H1 (cell line): ENCODE measurements around the gene C2CD4A. TPM values are rescaled to one million over a fixed set of nuclear protein-coding genes. Genes with fewer than 3 reads are reported as not detected.

Source experiments
- CTCF ChIA-PET: fragments of 300-600 bp; sonication (Branson Sonifier 250); formaldehyde crosslinking; loops from one replicate; lab custom pipeline; 2021; ENCODE audit not compliant: partially characterized antibody; lab: Charles Lee
- POLR2A ChIA-PET: fragments of 300-600 bp; sonication (Branson Sonifier 250); formaldehyde crosslinking; loops from one replicate; lab custom pipeline; 2021; ENCODE audit warnings: inconsistent platforms; ENCODE audit not compliant: partially characterized antibody; lab: Charles Lee
- DNase-seq, 2 experiments: peaks; one replicate each; pipeline versions ENCODE4 v3.0.0 to v3.0.0-alpha.2; 2010 to 2022; ENCODE audit warnings: low spot score in 2 of 2, low read depth in 1 of 2, mixed read lengths in 1 of 2
- FAIRE-seq: peaks from 2 replicates; lab custom pipeline; 2011; peaks lifted over from hg19 to GRCh38; lab: Jason Lieb, UNC
- H2AFZ ChIP-seq: 2 replicates; pipeline ENCODE4 v1.8.1; 2012; ENCODE audit warnings: low read length, inconsistent platforms
- H2AK5ac ChIP-seq: 2 replicates; pipeline ENCODE4 v1.6.1; 2013; ENCODE audit warnings: low read depth, low read length
- H2BK120ac ChIP-seq: replicated peaks from 2 replicates; pipeline ENCODE3; 2013; ENCODE audit warnings: low read depth, low read length, inconsistent platforms
- H2BK12ac ChIP-seq: 2 replicates; pipeline ENCODE4 v1.6.1; 2013; ENCODE audit warnings: low read depth, low read length
- H2BK15ac ChIP-seq: 2 replicates; pipeline ENCODE4 v1.6.1; 2013; ENCODE audit warnings: low read length
- H2BK20ac ChIP-seq: 2 replicates; pipeline ENCODE4 v1.6.1; 2013; ENCODE audit warnings: low read length
- H2BK5ac ChIP-seq: 2 replicates; pipeline ENCODE4 v1.6.1; 2013; ENCODE audit warnings: low read depth, low read length
- H3K14ac ChIP-seq: 2 replicates; pipeline ENCODE4 v1.6.1; 2013; ENCODE audit warnings: inconsistent platforms; ENCODE audit not compliant: insufficient read length
- H3K18ac ChIP-seq: 2 replicates; pipeline ENCODE4 v1.6.1; 2013; ENCODE audit warnings: low read length; ENCODE audit errors: extremely low read depth
- H3K23ac ChIP-seq: 2 replicates; pipeline ENCODE4 v1.6.1; 2013; ENCODE audit warnings: inconsistent platforms; ENCODE audit not compliant: insufficient read length
- H3K23me2 ChIP-seq: 2 replicates; pipeline ENCODE4 v1.6.1; 2013; ENCODE audit warnings: low read depth, low read length
- H3K27ac ChIP-seq: 2 replicates; pipeline ENCODE4 v1.6.1; 2011; ENCODE audit warnings: low read depth, low read length, inconsistent platforms
- H3K27me3 ChIP-seq, 4 experiments: replicated peaks in 1 of 4; 1 replicate in 1 of 4; 2 replicates in 3 of 4; pipeline versions ENCODE4 v1.6.1 to v1.8.1; 2011 to 2013; ENCODE audit warnings: low read length in 3 of 4, mild to moderate bottlenecking in 3 of 4, inconsistent platforms in 2 of 4, mixed read lengths in 2 of 4, moderate library complexity in 1 of 4; ENCODE audit not compliant: control insufficient read depth in 3 of 4, insufficient read depth in 3 of 4; ENCODE audit errors: extremely low read depth in 1 of 4
- H3K36me3 ChIP-seq, 4 experiments: 2 replicates each; pipeline versions ENCODE4 v1.6.1 to v1.8.1; 2011 to 2013; ENCODE audit warnings: mild to moderate bottlenecking in 4 of 4, low read length in 3 of 4, moderate library complexity in 2 of 4, control low read depth in 1 of 4, inconsistent platforms in 1 of 4; ENCODE audit not compliant: insufficient read depth in 4 of 4, control insufficient read depth in 2 of 4
- H3K4ac ChIP-seq: replicated peaks from 2 replicates; pipeline ENCODE3; 2013; ENCODE audit warnings: low read length, low read depth, mixed read lengths, inconsistent platforms; ENCODE audit not compliant: insufficient read length
- H3K4me1 ChIP-seq, 4 experiments: replicated peaks in 1 of 4; 1 replicate in 1 of 4; 2 replicates in 3 of 4; pipeline versions ENCODE4 v1.6.1 to v1.8.1; 2011 to 2013; ENCODE audit warnings: low read length in 3 of 4, inconsistent platforms in 2 of 4, mixed read lengths in 1 of 4; ENCODE audit not compliant: insufficient read depth in 4 of 4, control insufficient read depth in 3 of 4
- H3K4me2 ChIP-seq, 2 experiments: 2 replicates each; pipeline versions ENCODE4 v1.6.1 to v1.8.1; 2011 to 2013; ENCODE audit warnings: low read depth in 2 of 2, low read length in 2 of 2, control low read depth in 1 of 2, inconsistent platforms in 1 of 2, mild to moderate bottlenecking in 1 of 2; ENCODE audit not compliant: insufficient read depth in 1 of 2
- H3K4me3 ChIP-seq, 4 experiments: fragments of 200-600, 300-600 bp in 1 of 4; sonication (generic), shearing (Covaris generic), sonication (Bioruptor Twin) in 1 of 4; 2 replicates each; pipeline versions ENCODE4 v1.5.1 to v1.8.1; 2011 to 2016; ENCODE audit warnings: low read length in 4 of 4, low read depth in 3 of 4, control low read depth in 2 of 4, inconsistent platforms in 2 of 4, mild to moderate bottlenecking in 2 of 4, mixed read lengths in 1 of 4, moderate library complexity in 1 of 4; ENCODE audit not compliant: insufficient read depth in 2 of 4; ENCODE audit errors: extremely low read depth in 1 of 4
- H3K56ac ChIP-seq: replicated peaks from 2 replicates; pipeline ENCODE3; 2013; ENCODE audit warnings: low read depth, mild to moderate bottlenecking, mixed read lengths, low read length, inconsistent platforms; ENCODE audit not compliant: insufficient read length
- H3K79me1 ChIP-seq: 2 replicates; pipeline ENCODE4 v1.6.1; 2013; ENCODE audit warnings: low read depth, low read length, control low read depth
- H3K79me2 ChIP-seq, 2 experiments: 2 replicates each; pipeline versions ENCODE4 v1.6.1 to v1.8.1; 2012 to 2013; ENCODE audit warnings: low read length in 2 of 2, mild to moderate bottlenecking in 2 of 2, inconsistent platforms in 1 of 2; ENCODE audit not compliant: insufficient read depth in 2 of 2, control insufficient read depth in 1 of 2
- H3K9ac ChIP-seq, 4 experiments: replicated peaks in 1 of 4; 1 replicate in 1 of 4; 2 replicates in 3 of 4; pipeline versions ENCODE4 v1.6.1 to v1.8.1; 2011 to 2013; ENCODE audit warnings: low read depth in 3 of 4, low read length in 3 of 4, control low read depth in 2 of 4, mild to moderate bottlenecking in 2 of 4, moderate library complexity in 2 of 4, inconsistent platforms in 1 of 4; ENCODE audit errors: extremely low read depth in 1 of 4
- H3K9me3 ChIP-seq, 2 experiments: 2 replicates each; pipeline versions ENCODE4 v1.6.1 to v1.8.1; 2012 to 2013; ENCODE audit warnings: mild to moderate bottlenecking in 2 of 2, moderate library complexity in 2 of 2, control low read depth in 1 of 2, inconsistent platforms in 1 of 2, low read depth in 1 of 2, low read length in 1 of 2, mixed read lengths in 1 of 2; ENCODE audit not compliant: insufficient read depth in 2 of 2
- H4K20me1 ChIP-seq, 2 experiments: replicated peaks in 1 of 2; 2 replicates each; pipeline versions ENCODE3 to v1.8.1; 2011 to 2013; ENCODE audit warnings: inconsistent platforms in 2 of 2, low read length in 2 of 2, mild to moderate bottlenecking in 1 of 2; ENCODE audit not compliant: insufficient read depth in 2 of 2, control insufficient read depth in 1 of 2
- H4K5ac ChIP-seq: 2 replicates; pipeline ENCODE4 v1.6.1; 2013; ENCODE audit warnings: low read length, low read depth, mixed read lengths, inconsistent platforms; ENCODE audit not compliant: insufficient read length
- H4K8ac ChIP-seq: 2 replicates; pipeline ENCODE4 v1.8.0; 2013; ENCODE audit warnings: mild to moderate bottlenecking, moderate library complexity, low read length, inconsistent platforms; ENCODE audit not compliant: insufficient read depth; ENCODE audit errors: extremely low read depth
- H4K91ac ChIP-seq: replicated peaks from 2 replicates; pipeline ENCODE3; 2013; ENCODE audit warnings: low read length, mixed read lengths, inconsistent platforms; ENCODE audit not compliant: insufficient read length
- BCL11A ChIP-seq, 2 experiments: IDR thresholded peaks; one replicate each; pipeline ENCODE4 v1.6.1; 2011; ENCODE audit warnings: low read depth in 2 of 2, low read length in 2 of 2, mild to moderate bottlenecking in 2 of 2
- CHD2 ChIP-seq: IDR thresholded peaks from 2 replicates; pipeline ENCODE4 v1.6.1; 2012; ENCODE audit warnings: low read length, improper control_type of control experiment
- HDAC6 ChIP-seq: IDR thresholded peaks from one replicate; pipeline ENCODE4 v1.7.1; 2012; ENCODE audit warnings: low read depth, mild to moderate bottlenecking, inconsistent platforms, low read length, moderate library complexity
- JUND ChIP-seq: IDR thresholded peaks from 2 replicates; pipeline ENCODE4 v1.6.1; 2011; ENCODE audit warnings: mild to moderate bottlenecking, improper control_type of control experiment, low read length
- TAF1 ChIP-seq: IDR thresholded peaks from 2 replicates; pipeline ENCODE4 v1.6.1; 2011; ENCODE audit warnings: mild to moderate bottlenecking, low read depth, low read length
- ZNF274 ChIP-seq: IDR thresholded peaks from 2 replicates; pipeline ENCODE4 v1.7.0; 2012; ENCODE audit warnings: low read length, borderline replicate concordance; ENCODE audit errors: extremely low read depth
- WGBS, 2 experiments: shearing (Covaris generic) in 1 of 2; methylation state at CpG; one replicate each; pipeline versions ENCODE4 v1.1.6 to v1.1.7; 2013 to 2015; ENCODE audit warnings: low lambda C conversion rate in 2 of 2, mixed read lengths in 2 of 2, inconsistent platforms in 1 of 2, low coverage in 1 of 2, missing lambda C conversion rate in 1 of 2; ENCODE audit not compliant: insufficient replicate concordance in 2 of 2, insufficient coverage in 1 of 2, insufficient read length in 1 of 2; ENCODE audit errors: extremely low coverage in 1 of 2, missing lambda C conversion rate in 1 of 2; 5-methylcytosine and 5-hydroxymethylcytosine counted together
- polyA plus RNA-seq, 7 experiments: library from polyadenylated mRNA; depleted of rRNA in 3 of 7; stranded (reverse) in 5 of 7; unstranded in 2 of 7; fragments of >200 nt in 5 of 7; fragments of 200-250 nt in 2 of 7; gene quantifications; 1 replicate in 5 of 7; 2 replicates in 1 of 7; 4 replicates in 1 of 7; pipeline versions ENCODE4 v1.2.1 to v1.2.3, GENCODE V29; 2011 to 2013; ENCODE audit warnings: missing spikeins in 2 of 7, mixed read lengths in 2 of 7
- total RNA-seq: library from RNA; stranded (reverse); fragmentation: NEBNext Ultra II Directional; extraction: Animal tissue kit (Norgen Biotek cat#: 25700); gene quantifications from 2 replicates; pipeline ENCODE4 v1.2.1, GENCODE V29; 2021
- TF ChIP-seq, protein P1 (sequence below): IDR thresholded peaks from 2 replicates; pipeline ENCODE4 v1.6.1; 2011; ENCODE audit warnings: low read depth, mild to moderate bottlenecking, low read length; ENCODE audit not compliant: insufficient read depth

C2CD4A gene
- total and polyA plus RNA-seq, 2 of the 8 experiments (the other 6 are each of a cell fraction or from before 2014, with no cell fraction given), result not detected

DNA sequence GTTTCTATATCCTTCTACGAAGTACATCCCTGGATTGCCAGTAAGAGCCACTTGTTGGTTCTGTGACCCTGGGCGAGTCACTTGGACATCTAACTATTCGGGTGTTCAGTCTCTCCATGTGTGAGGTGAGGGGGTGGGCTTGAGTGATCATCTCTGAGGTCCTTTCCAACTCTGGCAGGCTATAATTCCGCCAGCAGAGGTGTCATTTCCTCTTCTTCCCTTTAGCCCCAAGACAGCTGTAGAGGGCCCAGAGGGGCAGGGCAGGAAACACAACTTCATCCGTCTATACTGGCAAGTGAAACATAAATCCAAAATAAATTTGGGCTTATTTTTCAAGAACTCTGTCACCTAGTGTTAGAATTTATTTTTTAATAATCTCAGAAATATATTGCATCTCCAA lies 38.1 kb downstream of the C2CD4A start:
- Histone ChIP-seq H2BK12ac (no peak overlapping the region), H3K14ac (no peak overlapping the region), H2AK5ac (no peak overlapping the region), H3K9me3 (no peaks in the 10 kb centered on the region), H3K27me3 (no peaks in the 10 kb centered on the region), H2AFZ (no peak overlapping the region), H4K91ac (no peak overlapping the region), H3K18ac (no peak overlapping the region), H3K9ac (no peak overlapping the region), H3K27ac (no peak overlapping the region), H2BK20ac (no peak overlapping the region), H3K4me3 (no peak overlapping the region), H3K79me2 (no peaks in the 10 kb centered on the region), H3K56ac (no peak overlapping the region), H4K5ac (no peak overlapping the region), H3K4me2 (no peak overlapping the region), H2BK120ac (no peak overlapping the region), H3K79me1 (no peaks in the 10 kb centered on the region), H3K4ac (no peak overlapping the region), H3K4me1 (no peaks in the 10 kb centered on the region), H3K23ac (no peak overlapping the region), H3K23me2 (no peaks in the 10 kb centered on the region), H2BK15ac (no peak overlapping the region), H2BK5ac (no peak overlapping the region), H3K36me3 (no peaks in the 10 kb centered on the region), H4K8ac (no peak overlapping the region), H4K20me1 (no peaks in the 10 kb centered on the region)
- WGBS, 2 experiments, result 85% methylated on average over 5 of the region's 5 CpGs; no CpG with 5 or more reads in 1 of the 2 experiments
- ChIA-PET POLR2A (no interaction called here), CTCF (interaction anchor here (1.2 kb wide), 1 partner anchor 202 kb away, joined by 3 read pairs; no protein-coding TSS in a partner anchor)
- DNase-seq (no peak), FAIRE-seq (no peak)
- TF ChIP-seq, protein P1, sequence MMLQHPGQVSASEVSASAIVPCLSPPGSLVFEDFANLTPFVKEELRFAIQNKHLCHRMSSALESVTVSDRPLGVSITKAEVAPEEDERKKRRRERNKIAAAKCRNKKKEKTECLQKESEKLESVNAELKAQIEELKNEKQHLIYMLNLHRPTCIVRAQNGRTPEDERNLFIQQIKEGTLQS, result no peak
- TF ChIP-seq HDAC6 (no peak), CHD2 (no peak), BCL11A (IDR thresholded peaks at IDR 0.05; ENCODE audit: low read depth in 2 of 2, low read length in 2 of 2) (no peak), JUND (no peak), TAF1 (no peak), ZNF274 (no peak)
